ENCODE results near the gene GALNS.
"Not testable (repeated sequence)": the region's sequence is repeated elsewhere in the genome, so short reads cannot be mapped to it uniquely, and the experiment has no call there.

The GALNS gene

GRCh38 chr16:88834670-88835069 is 22.1 kb downstream of the GALNS start:
- DNase-seq: no peak

DNA sequence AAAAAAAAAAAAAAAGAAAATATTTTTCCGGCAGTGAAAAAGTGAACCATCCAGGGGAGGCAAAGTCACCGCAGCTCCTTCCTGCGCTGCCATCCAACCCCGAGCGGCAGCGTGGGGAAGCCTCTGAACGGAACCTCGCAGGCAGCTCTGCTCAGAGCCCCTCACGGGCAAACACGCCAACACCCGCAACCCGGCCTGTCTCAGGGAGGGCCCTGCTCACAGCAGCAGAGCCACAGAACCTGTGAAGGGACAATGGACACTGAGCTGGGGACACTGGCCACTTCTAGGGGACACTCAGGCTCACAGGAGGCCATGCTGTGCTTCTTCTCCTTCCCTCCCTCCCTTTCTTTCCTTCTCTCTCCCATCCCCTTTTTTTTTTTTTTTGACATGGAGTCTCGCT is 23.7 kb downstream of the GALNS start:
- no peak for DNase-seq

DNA sequence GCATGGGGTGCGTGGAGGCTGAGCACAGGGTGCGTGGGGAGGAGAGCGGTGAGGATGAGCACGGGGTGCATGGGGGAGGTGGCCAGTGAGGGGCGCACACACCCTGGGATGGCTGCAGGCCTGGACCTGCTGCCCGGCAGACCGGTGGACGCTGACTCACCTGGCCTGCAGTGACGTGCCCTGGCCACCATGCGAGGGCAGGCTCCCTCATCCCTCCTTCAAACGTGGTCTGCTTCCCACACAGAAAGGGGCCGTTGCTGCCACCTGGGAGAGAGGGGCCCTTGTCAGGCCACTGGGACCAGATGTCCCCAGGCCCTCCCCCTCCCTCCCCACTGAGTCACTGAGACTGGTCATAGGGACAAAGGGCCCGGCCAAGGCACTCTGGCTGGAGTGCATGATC is 24.9 kb downstream of the GALNS start:
- DNase-seq: no peak

GRCh38 chr16:88830783-88831182 is 26.0 kb downstream of the GALNS start:
- DNase-seq: no peak

DNA sequence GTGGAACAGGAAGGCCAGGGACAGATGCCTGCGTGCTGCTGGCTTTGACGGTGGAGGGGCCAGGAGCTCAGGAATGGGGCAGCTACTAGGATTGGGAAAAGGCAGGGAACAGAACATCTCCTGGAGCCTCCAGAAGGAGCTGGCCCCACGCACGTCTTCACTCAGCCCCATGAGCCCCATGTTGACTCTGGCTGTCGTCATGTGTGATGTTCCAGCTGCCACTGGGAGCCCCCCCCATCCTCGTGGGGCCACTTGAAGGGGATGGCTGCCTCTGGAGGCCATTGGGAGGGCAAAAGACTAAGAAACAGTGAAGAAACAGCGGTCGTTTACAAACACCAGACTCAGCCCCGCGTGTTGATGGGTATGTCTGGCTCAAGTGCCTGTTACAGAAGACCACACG is 26.5 kb downstream of the GALNS start:
- DNase-seq: no peak

- DNase-seq: no peak
These were observed 28.0 kb downstream of the GALNS start for GRCh38 chr16:88828711-88829110.

DNA sequence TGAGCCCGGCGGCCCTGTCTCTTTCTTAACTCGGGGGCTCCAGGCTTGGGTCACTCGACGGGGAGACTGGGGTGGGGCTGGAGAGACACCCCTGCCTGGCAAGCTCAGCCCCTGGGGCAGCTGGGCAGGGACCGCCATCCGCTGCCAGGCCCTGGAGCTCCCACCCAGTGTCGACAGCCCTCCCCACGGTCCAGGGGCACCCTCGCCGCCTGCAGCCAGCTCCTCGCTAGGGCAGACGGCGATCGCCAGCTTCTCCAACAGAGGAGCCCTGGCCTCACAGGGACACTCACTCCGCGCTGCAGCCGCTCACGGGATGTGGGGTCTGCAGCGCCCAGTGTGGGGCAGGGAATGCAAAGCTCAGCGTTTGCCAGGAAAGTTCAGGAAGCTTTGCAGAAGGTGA is 29.0 kb downstream of the GALNS start:
- no peak for DNase-seq

DNA sequence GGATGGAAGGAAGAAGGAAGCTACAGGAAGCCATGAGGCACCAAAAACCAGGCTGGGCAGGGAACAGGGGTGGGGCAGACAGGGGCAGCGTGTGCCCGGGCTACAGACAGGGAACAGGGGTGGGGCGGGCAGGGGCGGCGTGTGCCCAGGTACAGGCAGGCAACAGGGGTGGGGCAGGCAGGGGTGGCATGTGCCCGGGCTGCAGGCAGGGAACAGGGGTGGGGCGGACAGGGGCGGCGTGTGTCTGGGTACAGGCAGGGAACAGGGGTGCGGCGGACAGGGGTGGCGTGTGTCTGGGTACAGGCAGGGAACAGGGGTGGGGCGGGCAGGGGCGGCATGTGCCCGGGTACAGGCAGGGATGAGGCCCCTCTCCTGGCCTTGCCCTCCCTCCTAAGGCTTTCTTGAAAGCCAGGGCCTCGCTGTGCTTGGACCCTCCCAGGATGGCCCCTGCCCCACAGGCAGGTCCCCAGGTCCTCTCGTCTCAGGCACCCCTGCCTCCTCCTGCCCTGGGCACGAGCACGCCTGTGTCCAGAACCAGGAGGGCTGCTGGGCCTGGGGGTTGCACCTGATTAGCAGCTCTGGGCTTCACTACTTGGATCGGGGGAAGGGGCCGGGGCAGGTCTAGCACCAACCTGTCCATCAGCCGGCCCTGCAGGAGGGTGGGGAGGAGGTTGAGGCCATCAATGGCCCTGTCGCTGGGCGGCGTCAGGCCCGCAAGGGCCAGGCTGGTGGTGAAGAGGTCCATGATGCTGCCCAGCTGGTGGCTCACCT is 30.5 kb downstream of the GALNS start:
- no peak for DNase-seq

DNA sequence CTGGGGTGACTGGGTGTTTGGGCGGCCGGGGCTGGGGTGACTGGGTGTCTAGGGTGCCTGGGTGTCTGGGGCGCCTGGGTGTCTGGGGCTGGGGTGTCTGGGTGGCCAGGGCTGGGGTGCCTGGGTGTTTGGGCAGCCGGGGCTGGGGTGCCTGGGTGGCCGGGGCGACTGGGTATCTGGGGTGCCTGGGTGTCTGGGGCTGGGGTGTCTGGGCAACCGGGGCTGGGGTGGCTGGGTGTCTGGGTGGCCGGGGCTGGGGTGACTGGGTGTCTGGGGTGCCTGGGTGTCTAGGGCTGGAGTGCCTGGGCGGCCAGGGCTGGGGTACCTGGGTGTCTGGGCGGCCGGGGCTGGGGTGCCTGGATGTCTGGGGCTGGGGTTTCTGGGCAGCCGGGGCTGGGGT is 31.6 kb downstream of the GALNS start:
- no peak for DNase-seq

DNA sequence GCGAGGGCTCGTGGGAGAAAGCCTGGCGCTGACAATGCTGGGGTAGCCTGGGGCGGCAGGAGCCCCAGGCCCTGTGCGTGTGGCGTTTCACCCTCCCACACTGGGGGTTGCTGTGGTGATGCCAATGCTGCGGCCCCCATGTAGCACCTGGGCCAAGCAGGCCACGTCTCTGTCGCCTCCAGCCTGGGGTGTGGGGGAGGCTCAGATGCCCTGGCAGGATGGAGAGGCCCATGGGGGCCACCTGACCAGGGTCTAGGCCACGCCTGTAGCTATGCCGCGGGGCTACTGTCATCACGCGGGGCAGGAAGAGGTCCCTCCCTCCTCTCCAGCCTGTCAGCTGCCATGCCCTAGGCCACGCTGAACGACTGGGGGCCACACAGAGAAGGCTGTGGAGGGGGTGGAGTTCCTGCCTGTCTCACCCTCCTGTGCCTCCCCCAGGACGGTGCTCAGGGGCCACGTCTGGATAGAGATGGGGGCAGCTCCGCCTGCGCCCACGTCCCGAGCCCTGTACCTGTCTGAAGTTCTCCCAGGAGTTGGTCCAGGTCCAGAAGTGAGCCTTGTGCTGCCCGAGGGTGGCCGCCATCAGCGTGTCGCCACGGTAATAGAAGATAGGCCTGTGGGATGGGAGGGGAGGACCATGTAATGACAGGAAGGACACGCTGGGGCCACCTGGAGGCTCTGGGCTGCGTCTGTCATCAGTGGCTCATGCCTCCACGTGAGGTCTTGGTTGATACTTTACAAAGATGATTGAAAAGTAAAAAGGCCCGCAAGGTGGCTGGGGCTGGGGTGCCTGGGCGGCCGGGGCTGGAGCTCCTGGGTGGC is 32.3 kb downstream of the GALNS start:
- no peak for DNase-seq

DNA sequence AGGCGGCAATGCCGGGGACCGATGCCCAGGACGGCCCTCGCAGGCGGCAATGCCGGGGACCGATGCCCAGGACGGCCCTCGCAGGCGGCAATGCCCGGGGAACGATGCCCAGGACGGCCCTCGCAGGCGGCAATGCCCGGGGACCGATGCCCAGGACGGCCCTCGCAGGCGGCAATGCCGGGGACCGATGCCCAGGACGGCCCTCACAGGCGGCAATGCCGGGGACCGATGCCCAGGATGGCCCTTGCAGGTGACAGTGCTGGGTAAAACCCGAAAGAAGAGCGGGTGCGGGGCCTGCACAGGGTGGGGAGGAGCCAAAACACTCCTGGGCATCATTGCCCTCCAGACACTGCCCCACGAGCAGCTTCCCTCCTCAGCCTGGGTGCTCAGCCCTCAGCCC is 33.1 kb downstream of the GALNS start:
- DNase-seq: not testable (repeated sequence)

DNA sequence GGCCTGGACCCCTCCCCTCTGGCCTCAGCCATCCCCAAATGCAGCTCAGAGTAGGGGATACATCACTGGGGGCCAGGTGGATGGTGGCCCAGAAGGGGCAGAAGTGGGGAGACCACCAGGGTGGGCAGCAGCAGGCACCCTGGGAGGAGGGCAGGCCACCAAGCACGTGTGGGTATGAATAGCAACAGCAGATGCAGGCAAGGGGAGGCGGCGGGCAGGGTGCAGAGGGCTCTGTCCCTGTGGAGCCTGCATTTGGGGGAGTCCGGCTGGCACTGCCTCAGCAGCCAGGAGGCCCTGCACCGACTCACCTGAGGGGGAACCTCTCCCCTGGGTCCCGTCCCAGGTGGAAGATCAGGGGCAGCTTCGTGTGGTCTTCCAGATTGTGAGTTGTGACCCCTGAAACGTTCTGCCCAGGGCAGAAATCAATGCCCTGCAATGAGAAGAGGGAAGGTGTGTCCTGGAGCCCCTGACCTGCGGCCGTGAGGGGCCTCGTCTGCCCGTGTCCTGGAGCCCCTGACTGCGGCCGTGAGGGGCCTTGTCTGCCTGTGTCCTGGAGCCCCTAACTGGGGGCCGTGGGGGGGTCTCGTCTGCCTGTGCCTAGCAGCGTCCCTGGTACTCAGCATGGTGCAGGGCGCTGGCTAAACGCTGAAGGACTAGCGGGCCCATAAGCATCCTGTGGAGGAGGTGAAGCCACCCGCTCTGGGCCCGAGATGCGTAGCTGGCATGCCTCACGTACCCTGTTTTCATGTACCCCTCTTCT is 34.3 kb downstream of the GALNS start:
- DNase-seq: no peak

GRCh38 chr16:88821168-88821850 is 35.4 kb downstream of the GALNS start:
- DNase-seq: no peak

GRCh38 chr16:88820385-88821025 is 36.2 kb downstream of the GALNS start:
- no peak for DNase-seq

DNA sequence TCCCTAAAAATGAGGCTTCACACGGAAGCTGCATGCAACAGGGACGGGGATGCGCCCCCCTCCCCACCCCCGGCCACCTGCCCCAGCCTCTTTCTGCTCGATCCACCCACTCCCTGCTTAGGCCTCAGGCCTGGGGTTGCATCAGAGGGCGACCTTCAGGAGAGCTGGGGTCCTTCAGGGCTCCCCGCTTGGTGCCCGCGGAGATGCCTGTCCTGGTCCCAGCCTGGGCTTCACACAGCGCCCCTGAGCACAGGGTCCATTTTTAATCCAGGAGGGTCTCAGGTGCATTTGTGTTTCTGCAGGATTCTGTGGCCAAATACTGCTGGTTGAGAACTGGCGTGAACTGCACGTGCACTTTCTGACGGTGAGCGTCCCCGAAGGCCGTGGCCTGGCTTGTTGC is 37.6 kb downstream of the GALNS start:
- no peak for DNase-seq

- DNase-seq: no peak
These were observed 38.2 kb downstream of the GALNS start for GRCh38 chr16:88818575-88818874.

DNA sequence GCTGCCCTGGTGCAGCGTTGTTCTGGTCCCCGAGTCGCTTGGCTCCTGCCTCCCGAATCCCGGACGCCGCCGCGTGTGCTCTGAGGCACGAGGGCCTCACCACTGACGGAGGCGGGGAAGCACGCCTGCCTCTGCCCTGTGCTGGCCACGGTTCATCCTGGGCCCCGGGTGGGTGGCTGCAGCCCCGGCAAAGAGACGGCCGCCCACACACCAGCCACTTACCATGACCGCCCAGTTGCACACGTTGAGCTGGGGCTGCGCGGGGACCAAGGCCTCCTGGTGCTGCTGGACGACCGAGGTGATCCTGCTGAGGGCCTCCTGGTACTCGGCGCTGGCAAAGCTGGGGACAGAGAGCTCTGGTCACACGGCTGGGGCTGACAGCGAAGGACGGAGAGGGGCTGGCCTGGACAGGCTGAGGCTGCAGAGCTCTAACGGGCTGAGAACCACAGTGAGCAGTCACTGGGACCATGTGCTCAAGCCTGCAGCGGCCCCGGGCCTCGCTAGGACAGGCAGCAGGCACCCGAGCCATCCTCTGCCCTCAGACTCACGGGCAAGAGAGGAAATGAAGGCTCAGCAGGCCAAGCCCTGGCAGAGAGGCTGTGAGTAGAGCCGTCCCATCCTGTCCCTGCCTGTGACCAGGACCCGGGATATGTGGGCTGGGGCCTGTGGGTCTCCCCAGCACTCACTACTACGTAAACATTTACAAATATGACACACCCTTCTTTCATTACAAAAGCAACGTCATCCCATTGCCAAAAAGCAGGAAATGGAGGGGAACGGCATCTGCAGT is 38.8 kb downstream of the GALNS start:
- DNase-seq: no peak

- no peak for DNase-seq
These were observed 39.8 kb downstream of the GALNS start for GRCh38 chr16:88816736-88817535.

- no peak for DNase-seq
These were observed 40.7 kb downstream of the GALNS start for GRCh38 chr16:88815901-88816589.

DNA sequence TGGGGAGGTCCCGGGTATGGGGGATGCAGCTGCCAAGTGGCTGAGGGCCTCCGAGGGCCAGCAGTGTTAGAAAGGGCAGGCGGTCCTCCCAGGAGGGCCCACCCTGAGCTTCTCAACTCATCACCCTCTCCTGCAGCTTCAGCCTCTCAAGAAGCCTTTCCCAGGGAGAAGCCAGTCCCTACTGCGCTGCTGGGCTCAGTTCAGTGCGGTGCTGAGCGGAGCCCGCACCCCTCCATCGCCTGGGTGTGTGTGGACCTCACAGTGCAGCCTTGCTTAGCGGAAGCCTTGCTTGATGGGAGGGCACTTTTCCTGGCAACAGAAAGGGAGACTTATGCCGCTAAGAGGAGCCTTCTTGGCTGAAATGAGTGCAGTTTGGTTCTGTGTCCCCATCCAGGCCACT is 41.5 kb downstream of the GALNS start:
- DNase-seq: no peak

DNA sequence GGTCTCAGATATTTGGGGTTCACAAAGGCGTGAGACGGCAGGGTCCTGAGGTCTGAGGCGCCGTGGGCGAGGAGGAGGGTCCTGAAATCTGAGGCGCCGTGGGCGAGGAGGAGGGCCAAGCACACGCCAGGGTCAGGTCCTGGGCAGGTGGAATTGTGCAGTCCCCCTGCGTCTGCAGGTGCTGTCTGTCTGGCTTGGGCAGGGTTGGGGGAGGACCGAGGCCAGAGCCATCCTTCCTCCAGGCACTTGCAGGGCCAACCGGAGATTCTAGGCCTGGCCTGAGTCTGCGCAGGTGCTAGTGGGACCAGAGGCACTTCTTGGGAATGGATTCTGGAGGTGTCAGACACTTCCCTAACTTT is 42.6 kb downstream of the GALNS start:
- no peak for DNase-seq
